Urothelium cell line (cell line): ENCODE measurements around the gene BANP.
A peak's percentile ranks its signal among the peaks of the same experiment; 100 is the strongest.
"Not testable (repeated sequence)": the region's sequence is repeated elsewhere in the genome, so short reads cannot be mapped to it uniquely, and the experiment has no call there.

Source experiments
- DNase-seq: peaks from one replicate; pipeline ENCODE4 v3.0.0; 2011; ENCODE audit warnings: low spot score, mixed read lengths
- FAIRE-seq: peaks from 2 replicates; lab custom pipeline; 2011; peaks lifted over from hg19 to GRCh38; lab: Jason Lieb, UNC

BANP gene

GRCh38 chr16:87950765-87951551 lies at the start of gene BANP:
Gene BANP (plus strand): TSS chr16:87951434. CDS start chr16:87975116, 23,682 bp downstream.
- peak; percentile 66 for FAIRE-seq

DNA sequence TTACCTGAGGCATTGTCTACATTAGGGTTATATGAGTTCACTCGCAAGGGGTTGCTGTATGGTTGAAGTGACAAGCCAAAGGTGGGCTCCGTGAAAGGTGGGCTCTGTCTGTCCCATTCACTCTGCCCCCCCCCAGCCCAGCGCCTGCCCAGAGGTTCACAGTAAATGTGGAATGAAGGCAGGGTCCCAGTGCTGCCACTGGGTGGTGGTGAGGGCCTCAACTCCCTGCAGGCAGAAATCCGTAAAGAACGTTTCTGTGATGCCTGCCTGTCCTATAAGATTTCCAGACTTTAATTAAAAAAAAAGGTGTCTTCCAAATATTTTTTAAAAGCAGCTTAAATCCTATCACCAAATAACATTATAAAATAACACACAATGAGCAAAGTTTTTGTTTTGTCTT lies 46.3 kb upstream of the BANP start:
- FAIRE-seq, DNase-seq: not testable (repeated sequence)

More at GRCh38 chr16:87950765-87951551, at the start of gene BANP:
- peak; percentile 99 for DNase-seq

- FAIRE-seq, DNase-seq: not testable (repeated sequence)
Measured at GRCh38 chr16:87905521-87905920, 45.7 kb upstream of the BANP start.

DNA sequence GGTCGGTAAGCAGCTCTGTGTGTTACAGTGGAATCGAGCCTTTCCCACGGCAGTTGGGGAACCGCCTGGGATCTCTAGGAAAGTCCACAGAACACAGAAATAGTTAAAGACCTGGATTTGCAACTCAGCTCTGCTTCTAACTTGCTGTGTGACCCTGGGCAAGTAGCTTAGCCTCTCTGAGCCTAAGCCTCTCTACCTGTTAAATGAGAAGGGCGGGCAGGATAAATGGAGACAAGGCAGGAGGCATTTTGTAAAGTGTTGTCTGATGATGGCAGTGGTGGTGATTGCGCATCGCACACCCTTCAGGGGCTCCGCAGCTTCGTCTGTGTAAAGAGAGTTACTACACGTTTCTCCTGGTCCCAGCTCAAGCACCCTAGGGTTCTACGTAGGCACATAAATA lies 43.1 kb upstream of the BANP start:
- DNase-seq, FAIRE-seq: not testable (repeated sequence)

DNA sequence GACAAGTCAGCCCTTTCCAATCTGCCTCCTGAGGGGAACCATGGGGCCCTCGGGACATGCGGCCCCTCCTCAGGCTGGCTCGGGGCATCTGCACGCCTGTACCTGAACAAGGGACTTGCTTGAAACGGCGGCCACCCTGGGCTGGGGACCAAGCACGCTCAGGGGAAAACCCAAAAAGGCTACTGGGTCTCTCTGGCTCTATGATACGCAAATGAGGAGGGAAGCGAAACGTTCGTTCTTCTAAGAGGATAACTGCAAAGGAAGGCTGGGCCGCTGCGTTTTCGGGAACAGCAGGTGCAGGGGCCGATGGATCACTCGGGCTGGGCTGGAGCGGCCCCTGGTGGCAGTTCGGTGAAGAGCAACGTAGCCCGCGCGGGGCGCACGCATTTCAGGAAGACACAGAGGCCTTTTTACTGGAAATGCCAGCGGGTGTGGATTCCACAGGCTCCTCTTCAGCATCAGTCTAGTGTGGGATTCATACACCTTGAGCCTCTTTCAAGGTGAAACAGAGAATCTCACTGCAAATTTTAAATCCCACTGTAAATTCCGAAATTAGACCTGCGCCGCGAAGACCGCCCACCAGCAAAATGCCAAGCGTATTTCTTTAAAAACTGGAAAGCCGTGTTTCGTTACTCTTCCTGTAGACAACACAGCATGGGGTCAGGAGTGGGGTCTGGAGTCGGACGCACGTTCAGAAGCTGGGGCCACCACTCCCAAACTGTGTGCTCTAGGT lies 41.9 kb upstream of the BANP start:
- DNase-seq: peak; percentile 64
- FAIRE-seq: not testable (repeated sequence)

- not testable (repeated sequence) for DNase-seq, FAIRE-seq
Measured at GRCh38 chr16:87911106-87911763, 40.0 kb upstream of the BANP start.

DNA sequence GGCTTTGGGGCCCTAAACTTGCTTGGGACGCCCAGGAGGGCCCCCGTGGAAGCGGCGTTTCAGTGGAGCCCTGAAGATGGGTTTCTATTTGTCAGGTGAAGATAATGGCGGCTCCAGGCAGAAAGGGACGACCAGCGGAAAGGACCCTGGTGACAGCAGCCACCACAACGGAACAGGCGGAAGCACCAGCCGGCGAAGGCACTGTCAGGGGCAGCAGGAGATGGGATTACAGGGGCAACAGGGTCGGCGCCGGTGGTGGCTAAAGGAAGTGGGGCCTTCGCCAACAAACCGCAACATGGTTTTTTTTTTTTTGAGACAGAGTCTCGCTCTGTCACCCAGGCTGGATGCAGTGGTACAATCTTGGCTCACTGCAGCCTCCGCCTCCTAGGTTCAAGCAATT lies 38.5 kb upstream of the BANP start:
- DNase-seq, FAIRE-seq: not testable (repeated sequence)

GRCh38 chr16:87914021-87914725 lies 37.1 kb upstream of the BANP start:
- not testable (repeated sequence) for FAIRE-seq, DNase-seq

DNA sequence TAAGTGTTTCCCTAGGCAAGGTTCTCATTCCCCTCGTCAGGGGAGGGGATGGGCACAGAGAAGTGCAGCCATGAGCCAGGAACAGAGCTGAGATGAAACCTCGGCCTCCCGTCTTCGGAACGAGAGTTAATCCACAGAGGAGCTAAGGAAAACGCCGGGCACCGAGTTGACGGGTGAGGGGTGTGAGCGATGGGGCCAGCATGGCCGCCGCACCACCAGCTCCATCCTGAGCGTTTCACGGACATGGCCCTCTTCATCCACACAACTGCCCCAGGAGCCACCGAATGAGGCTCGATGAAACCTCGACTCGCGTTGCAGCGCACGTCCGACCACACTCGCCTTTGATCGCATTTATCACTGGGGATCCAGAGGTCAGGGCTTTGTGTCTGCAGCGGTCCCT lies 36.4 kb upstream of the BANP start:
- FAIRE-seq (no peak), DNase-seq (no peak)

DNA sequence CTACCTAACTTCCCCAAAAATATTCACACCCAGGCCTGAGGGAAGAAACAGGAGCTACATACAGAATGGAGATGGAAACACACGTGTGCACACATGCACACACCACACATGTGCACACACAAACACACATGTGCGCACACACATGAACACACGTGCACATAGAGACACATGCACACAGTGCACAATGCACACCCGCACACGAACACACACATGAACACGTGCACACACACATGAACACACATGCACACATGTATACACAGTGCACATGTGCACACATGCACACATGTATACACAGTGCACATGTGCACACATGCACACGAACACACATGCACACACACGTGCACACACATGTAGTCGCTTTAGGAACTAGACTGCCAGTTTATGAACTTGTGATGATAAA lies 33.7 kb upstream of the BANP start:
- peak; percentile 99 for FAIRE-seq
- no peak for DNase-seq

- no peak for DNase-seq
- no peak for FAIRE-seq
Measured at GRCh38 chr16:87918338-87918737, 32.9 kb upstream of the BANP start.

DNA sequence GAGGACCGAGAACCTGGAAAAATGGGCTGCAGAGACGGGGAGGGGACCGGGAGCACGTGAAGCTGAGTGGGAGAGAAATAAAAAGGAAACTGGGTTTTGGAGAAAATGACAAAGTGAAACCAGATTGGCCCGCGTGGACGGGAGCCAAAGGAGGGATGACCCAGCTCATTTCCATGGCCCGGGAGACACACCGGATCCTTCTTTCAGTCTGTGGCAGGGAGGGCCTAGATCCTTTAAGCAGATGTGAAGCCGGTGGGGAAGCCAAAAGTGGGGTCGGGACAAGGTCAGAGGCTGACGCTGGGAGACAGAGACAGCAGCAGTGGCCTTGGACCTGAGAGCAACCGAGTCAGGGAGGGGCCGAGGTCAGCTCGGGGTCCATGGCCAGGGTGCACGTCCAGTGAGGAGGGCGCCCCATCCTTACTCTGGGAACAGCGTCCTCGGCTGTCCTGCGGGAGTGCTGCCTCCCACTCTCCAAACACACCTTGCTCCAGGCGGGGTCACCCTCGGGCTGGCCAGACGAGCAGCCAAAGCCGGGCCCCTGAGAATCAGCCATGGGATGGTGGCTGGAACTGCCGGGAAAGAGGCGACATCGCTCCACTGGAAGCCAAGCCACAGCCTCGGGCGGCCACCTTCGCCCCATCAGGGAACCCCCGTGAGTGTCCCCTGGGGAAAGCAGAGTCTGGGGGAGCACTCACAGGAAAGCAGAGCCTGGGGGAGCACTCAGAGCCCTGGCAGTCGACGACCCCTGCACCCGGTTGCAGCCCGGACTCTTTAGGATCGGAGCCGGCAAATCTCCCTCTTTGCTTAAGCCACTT lies 32.2 kb upstream of the BANP start:
- DNase-seq: no peak
- FAIRE-seq: no peak

- DNase-seq: no peak
- no peak for FAIRE-seq
Measured at GRCh38 chr16:87919681-87919994, 31.6 kb upstream of the BANP start.

DNA sequence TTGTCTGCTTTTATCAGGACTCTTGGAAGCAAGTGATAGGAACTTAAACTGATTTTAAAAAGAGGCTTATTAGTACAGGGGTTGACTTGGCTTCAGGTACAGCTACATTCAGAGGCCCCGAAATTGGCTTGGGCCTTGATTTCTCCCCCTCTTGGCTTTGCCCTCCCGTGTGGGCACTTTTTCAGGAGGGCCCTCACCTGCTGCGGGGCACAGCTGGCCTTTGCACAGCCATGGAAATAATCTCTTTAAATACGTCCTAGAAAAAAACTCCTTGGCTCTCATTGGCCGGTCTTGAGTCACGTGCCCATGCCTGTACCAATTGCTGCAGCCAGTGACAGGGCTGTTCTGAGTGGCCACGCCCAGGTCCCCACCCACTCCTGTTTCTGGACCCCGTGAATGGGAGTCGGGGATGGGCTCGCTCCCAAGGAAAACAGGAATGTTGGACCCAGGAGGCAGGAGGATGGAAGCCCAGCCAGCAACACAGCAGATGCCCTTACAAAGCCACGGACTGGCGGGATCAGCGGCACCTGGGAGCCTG lies 29.9 kb upstream of the BANP start:
- DNase-seq: no peak
- FAIRE-seq: no peak

GRCh38 chr16:87922250-87922871 lies 28.9 kb upstream of the BANP start:
- FAIRE-seq: no peak

GRCh38 chr16:87924041-87924810 lies 27.0 kb upstream of the BANP start:
- DNase-seq (no peak), FAIRE-seq (no peak)

More at GRCh38 chr16:87922250-87922871, 28.9 kb upstream of the BANP start:
- DNase-seq: no peak

GRCh38 chr16:87924811-87925670 lies 26.2 kb upstream of the BANP start:
- no peak for DNase-seq
- no peak for FAIRE-seq
